DND-41 (cell line): ENCODE results near the gene CNRIP1.

Experiments used
- ATAC-seq: fragments of 200-7000 bp; cut with Tn5 transposase; 3 replicates; pipeline ENCODE4 v1.9.1; 2021; ENCODE audit warnings: low read depth; ENCODE audit not compliant: insufficient read depth
- DNase-seq: peaks from one replicate; pipeline ENCODE4 v3.0.0-alpha.2; 2020
- H2AFZ ChIP-seq: 2 replicates; pipeline ENCODE4 v1.6.0; 2012; ENCODE audit warnings: low read depth, low read length
- H3K27ac ChIP-seq: 2 replicates; pipeline ENCODE4 v1.5.1; 2012; ENCODE audit warnings: low read length, inconsistent platforms
- H3K27me3 ChIP-seq: fragments of 200-600 bp; sonication (generic); 2 replicates; pipeline ENCODE4 v1.6.0; 2012; ENCODE audit warnings: low read length, mild to moderate bottlenecking, inconsistent platforms; ENCODE audit not compliant: insufficient read depth, poor library complexity
- H3K36me3 ChIP-seq: 2 replicates; pipeline ENCODE4 v1.5.1; 2012; ENCODE audit warnings: low read length, inconsistent platforms; ENCODE audit not compliant: insufficient read depth
- H3K4me1 ChIP-seq: 2 replicates; pipeline ENCODE4 v1.5.1; 2012; ENCODE audit warnings: mild to moderate bottlenecking, low read length; ENCODE audit not compliant: insufficient read depth
- H3K4me2 ChIP-seq: 2 replicates; pipeline ENCODE4 v1.6.0; 2012; ENCODE audit warnings: mild to moderate bottlenecking, moderate library complexity, low read length, inconsistent platforms; ENCODE audit not compliant: insufficient read depth
- H3K4me3 ChIP-seq, 2 experiments: fragments of 200-600 bp in 1 of 2; shearing (Covaris generic) in 1 of 2; 2 replicates each; pipeline ENCODE4 v1.5.1; 2012 to 2016; ENCODE audit warnings: inconsistent platforms in 2 of 2, low read length in 2 of 2, mild to moderate bottlenecking in 2 of 2, low read depth in 1 of 2, moderate library complexity in 1 of 2
- H3K79me2 ChIP-seq: 2 replicates; pipeline ENCODE4 v1.6.0; 2012; ENCODE audit warnings: low read length, inconsistent platforms; ENCODE audit not compliant: insufficient read depth
- H3K9ac ChIP-seq: 2 replicates; pipeline ENCODE4 v1.6.0; 2012; ENCODE audit warnings: low read depth, mild to moderate bottlenecking, inconsistent platforms, low read length, moderate library complexity
- H3K9me3 ChIP-seq: 2 replicates; pipeline ENCODE4 v1.5.1; 2012; ENCODE audit warnings: low read length, moderate library complexity, mild to moderate bottlenecking, inconsistent platforms; ENCODE audit not compliant: insufficient read depth, severe bottlenecking
- H4K20me1 ChIP-seq: 2 replicates; pipeline ENCODE4 v1.6.0; 2012; ENCODE audit warnings: low read length; ENCODE audit not compliant: insufficient read depth
- EZH2 ChIP-seq: IDR thresholded peaks from 3 replicates; pipeline ENCODE4 v1.6.1; 2012; ENCODE audit warnings: borderline replicate concordance, low read depth, mild to moderate bottlenecking, moderate library complexity, low read length, inconsistent platforms; ENCODE audit not compliant: severe bottlenecking
- TF ChIP-seq, protein P1 (sequence below): IDR thresholded peaks from 2 replicates; pipeline ENCODE4 v1.5.1; 2012; ENCODE audit warnings: borderline replicate concordance, low read length, moderate library complexity, mild to moderate bottlenecking; ENCODE audit not compliant: poor library complexity, severe bottlenecking; ENCODE audit errors: extremely low read depth

Gene CNRIP1

DNA sequence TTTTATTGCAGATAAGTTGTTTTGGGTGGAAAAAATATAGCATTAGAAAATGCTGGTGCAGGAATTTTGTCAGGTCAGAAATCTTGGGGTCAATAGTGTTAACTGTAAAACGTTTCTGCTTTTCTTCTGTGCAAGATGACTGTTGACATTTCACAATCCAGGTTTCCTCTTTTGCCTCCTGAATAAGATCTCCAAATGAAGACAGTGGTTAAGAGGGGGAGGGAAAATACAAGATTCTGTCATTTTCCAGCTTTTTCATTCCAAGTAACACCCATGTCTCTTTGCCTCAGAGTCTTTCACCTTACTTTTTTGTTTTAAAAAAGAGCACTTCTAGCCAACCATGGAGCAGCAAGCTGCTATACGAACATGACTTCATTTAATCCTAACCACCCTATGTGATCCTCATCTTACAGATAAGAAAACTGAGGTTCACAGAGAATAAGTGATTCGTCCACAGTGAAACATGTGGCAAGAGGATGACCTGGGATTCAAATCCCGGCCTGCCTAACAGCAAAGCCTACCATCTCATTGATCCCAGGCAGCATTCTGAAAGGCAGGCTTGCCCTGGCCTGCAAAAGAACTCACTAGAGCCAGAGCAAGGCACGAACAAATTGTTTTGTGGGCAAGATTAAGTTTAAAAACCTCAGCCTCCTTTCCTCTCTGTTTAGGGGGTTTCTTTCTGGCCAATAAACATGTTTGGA lies 48.4 kb upstream of the CNRIP1 start:
- H3K36me3 ChIP-seq: no peaks in the 10 kb centered on the region
- TF ChIP-seq EZH2: no peak
- TF ChIP-seq, protein P1, sequence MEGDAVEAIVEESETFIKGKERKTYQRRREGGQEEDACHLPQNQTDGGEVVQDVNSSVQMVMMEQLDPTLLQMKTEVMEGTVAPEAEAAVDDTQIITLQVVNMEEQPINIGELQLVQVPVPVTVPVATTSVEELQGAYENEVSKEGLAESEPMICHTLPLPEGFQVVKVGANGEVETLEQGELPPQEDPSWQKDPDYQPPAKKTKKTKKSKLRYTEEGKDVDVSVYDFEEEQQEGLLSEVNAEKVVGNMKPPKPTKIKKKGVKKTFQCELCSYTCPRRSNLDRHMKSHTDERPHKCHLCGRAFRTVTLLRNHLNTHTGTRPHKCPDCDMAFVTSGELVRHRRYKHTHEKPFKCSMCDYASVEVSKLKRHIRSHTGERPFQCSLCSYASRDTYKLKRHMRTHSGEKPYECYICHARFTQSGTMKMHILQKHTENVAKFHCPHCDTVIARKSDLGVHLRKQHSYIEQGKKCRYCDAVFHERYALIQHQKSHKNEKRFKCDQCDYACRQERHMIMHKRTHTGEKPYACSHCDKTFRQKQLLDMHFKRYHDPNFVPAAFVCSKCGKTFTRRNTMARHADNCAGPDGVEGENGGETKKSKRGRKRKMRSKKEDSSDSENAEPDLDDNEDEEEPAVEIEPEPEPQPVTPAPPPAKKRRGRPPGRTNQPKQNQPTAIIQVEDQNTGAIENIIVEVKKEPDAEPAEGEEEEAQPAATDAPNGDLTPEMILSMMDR: no peak
- H2AFZ ChIP-seq: no peak overlapping the region
- peaks cover 10% of the 10 kb centered on the region for H3K4me1 ChIP-seq
- no peak for DNase-seq
- H3K27ac ChIP-seq: no peak overlapping the region
- no peak overlapping the region for H3K4me2 ChIP-seq
- H3K4me3 ChIP-seq: no peak overlapping the region
- H3K9me3 ChIP-seq: no peaks in the 10 kb centered on the region
- H4K20me1 ChIP-seq: no peaks in the 10 kb centered on the region
- no peaks in the 10 kb centered on the region for H3K79me2 ChIP-seq
- ATAC-seq: no peak
- no peak overlapping the region for H3K9ac ChIP-seq
- H3K27me3 ChIP-seq: no peaks in the 10 kb centered on the region

DNA sequence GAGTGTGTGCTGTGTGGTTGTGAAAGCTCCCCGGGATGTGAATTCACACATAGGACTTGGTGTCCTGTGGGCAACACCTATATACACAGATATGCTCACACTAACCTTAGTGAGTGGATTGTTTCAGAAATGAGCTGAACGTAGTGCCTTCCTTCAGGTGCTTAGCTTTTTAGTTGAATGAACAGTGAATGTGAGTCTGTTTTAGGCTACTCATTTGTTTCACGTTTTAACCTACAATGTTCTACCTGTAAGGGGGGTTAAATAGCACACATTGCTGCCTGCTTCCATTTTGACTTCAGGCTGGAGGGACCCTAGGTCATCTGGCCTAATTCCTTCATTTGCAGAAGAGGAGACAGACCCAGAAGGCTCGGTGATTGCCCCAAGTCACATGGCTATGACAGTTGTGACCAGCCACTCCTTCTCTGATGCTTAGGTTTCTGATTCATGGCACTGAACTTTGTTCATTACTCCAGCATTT lies 46.4 kb upstream of the CNRIP1 start:
- Histone ChIP-seq H3K4me1 (peaks cover 8% of the 10 kb centered on the region), H3K79me2 (no peaks in the 10 kb centered on the region), H2AFZ (no peak overlapping the region), H3K27ac (no peak overlapping the region), H3K4me2 (no peak overlapping the region), H3K9me3 (no peaks in the 10 kb centered on the region), H3K9ac (no peak overlapping the region), H3K27me3 (no peaks in the 10 kb centered on the region), H3K36me3 (no peaks in the 10 kb centered on the region), H4K20me1 (no peaks in the 10 kb centered on the region), H3K4me3 (no peak overlapping the region)
- ATAC-seq: no peak
- TF ChIP-seq, protein P1: no peak
- no peak for TF ChIP-seq EZH2
- DNase-seq: no peak

DNA sequence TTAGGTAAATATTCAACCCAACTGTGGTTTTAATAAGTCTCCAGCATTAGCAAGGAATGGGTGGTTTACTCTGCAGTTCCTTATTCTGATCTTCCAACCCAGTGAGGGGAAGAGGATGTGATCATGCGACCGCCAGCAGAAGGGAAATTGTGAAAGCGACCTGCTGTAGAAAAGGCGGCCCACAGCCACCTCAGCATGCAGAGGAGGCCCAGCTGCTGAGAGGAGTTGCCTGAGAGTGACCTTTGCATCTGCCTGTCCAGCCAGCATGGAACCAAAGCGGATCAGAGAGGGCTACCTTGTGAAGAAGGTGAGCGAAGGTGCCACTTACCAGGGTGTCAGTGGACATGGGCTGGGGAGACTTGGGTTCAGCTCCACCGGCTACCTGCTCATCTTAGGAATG lies 45.3 kb upstream of the CNRIP1 start, which contains the start of gene PLEK:
TSS of gene PLEK (plus strand) at position 196 of the 400 bp plus-strand sequence. CDS start at position 266, 70 bp downstream.
- Histone ChIP-seq H3K36me3 (no peaks in the 10 kb centered on the region), H3K27me3 (no peaks in the 10 kb centered on the region), H3K79me2 (no peaks in the 10 kb centered on the region), H3K4me1 (peaks cover 7% of the 10 kb centered on the region), H3K4me3 (no peak within 1 kb of the TSS), H3K27ac (no peak within 1 kb of the TSS), H3K4me2 (no peak within 1 kb of the TSS), H4K20me1 (no peaks in the 10 kb centered on the region), H3K9ac (no peak within 1 kb of the TSS), H3K9me3 (no peaks in the 10 kb centered on the region), H2AFZ (no peak within 1 kb of the TSS)
- DNase-seq: no peak
- TF ChIP-seq, protein P1: no peak
- TF ChIP-seq EZH2: no peak
- no peak for ATAC-seq
